HL-60/S4 treated with phorbol 12-myristate 13-acetate at 8.2 ng/mL for 4 days and 3 days (cell line): ENCODE measurements around the gene RHCE.
"Not testable (repeated sequence)": the region's sequence is repeated elsewhere in the genome, so short reads cannot be mapped to it uniquely, and the experiment has no call there.

Experiments
- in situ Hi-C: fragments of 300-500 bp; cut with MboI; formaldehyde crosslinking; loops from 2 replicates; pipeline ENCODE4 v1.15.0; 2022; ENCODE audit warnings: low sequenced_read_pairs

RHCE gene

DNA sequence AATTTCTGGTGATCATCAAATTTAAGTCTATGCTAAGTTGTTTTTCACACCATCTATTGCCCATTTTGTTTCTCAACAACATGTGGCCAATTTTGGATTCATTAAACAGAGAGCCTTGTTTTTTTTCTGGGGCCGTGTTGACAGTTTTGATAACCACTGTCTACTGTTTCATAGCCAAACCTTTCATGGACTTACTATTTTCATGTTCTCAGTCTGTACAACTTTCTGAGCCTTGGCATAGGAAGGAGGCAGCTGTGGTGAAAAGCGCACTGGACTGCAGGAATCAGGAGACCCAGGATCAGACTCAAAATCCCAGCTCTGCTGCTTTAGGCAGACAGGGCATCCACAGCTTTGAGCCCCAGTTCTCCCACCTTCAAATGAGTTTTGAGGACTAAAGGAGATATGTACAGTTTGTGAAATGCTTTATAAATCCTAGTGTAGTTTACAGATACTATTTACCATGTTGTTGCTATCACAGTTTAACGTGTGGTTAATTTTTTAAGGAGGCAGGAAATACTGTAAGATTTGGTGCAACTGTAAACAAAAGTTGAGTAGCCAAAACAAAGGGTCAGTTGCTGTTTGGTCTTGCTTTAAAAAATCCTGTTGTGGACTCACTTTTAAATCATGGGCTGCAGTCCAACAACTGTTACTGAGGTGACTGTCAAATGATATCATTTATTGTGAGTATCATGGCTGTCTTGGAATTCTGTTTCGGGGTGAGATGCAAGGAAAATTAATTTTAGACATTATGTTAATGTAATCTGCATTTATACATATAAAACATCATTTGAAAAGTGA, 13.0 kb upstream of the RHCE start:
- in situ Hi-C loops = no loop called here

DNA sequence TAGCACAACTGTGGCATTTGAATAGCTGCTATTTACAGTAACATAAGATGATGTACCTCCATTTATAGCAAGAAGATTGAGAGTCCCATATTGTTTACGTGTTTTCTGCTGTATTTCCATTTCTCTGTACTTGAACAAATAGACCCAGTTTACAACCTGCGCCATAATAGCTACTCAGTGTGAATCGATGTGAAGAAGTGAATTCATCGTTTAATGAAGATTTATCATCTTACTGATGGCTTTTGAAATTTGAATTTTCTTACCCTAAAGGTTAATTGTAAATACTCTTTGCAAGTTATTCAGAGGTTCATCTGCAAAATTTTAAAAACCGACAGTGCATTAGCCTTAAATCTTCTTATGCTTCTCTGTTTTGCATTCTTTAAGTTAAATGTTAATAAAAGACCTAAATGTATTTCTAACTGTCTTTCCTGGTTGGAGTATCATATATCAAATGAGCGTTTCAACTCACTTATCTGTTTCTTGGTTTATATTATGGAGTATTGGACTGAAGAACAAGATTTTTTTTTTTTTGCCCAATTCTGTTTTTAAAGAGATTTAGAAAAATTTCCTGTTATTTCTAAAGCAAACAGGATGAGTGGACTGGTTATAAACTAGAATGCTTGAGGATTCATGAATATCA, 12.2 kb upstream of the RHCE start:
- in situ Hi-C loops = no loop called here

DNA sequence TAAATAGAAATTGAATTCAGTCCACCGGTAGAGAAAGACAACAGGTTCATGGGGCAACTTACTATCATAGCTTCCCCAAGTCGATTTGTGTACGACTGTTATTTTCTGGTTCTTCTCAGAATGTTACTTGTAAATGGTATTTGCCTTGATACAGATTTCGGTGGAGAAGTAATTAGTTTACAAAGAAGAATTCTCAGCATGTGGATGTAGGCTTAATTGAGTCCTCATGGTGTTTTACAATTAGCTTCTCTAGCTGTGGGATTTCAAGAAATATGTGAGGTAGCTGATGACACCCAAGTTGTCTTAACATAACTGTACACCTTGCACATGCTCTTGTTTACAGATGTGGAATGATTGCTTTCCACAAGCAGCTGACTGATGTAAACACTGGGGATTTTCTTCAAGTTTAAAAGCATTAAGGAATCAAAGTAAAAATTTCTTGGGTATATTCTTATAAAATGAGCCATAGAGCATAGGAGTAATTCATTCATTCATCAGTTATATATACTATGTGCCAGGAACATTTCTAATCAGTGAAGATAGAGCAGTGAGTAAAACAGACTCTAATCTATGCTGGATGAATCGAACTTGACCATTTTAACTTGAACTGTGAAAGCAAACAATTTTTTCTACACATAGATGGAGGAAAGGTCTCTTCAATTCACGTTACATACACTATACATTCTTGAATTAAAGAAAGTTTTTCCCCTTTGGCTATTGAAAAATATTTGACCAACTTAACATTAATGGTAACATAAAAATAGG, 11.5 kb upstream of the RHCE start:
- in situ Hi-C loops = no loop called here

DNA sequence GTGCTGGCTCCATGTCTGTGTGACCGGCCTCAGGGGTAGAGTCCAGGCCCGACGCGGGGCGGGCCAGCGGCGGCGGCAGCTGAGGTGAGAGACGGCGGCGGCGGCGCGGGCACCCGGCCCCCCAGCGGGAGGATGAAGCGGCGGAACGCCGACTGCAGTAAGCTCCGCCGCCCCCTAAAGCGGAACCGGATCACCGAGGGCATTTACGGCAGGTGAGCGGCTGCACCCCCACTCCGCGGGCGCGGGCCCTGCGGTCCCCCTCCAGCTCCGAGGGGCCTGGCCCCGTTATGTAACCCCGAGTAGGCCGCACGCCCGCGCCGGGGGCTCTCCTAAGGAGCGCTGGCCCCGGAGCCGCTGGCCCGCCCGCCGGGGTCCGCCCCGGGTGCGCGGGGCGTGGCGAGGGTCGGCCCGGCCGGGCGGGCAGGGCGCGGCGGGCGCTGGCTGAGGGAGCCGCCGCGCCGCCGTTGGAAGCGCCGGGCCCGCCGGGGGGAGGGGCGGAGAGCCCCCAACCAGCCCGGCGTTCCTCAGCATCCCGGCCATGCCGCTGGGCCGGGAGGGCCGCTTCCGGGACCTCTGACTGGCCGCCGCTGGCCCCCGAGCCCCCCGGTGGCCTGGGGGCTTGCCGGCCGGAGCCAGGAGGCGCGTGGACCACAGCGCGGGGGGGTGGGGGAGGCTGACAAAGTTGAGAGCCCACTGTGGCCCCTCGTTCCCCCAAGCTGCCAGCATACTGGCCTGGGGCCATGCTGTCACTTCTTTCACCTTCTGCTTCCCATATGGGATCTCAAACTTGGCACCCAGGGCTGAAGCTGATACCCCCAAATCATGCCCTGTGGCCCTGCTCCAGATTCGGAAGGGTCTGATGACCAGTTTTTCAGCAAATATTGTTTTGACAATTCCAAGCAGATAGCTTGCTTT, 10.6 kb upstream of the RHCE start:
- in situ Hi-C loops = no loop called here

DNA sequence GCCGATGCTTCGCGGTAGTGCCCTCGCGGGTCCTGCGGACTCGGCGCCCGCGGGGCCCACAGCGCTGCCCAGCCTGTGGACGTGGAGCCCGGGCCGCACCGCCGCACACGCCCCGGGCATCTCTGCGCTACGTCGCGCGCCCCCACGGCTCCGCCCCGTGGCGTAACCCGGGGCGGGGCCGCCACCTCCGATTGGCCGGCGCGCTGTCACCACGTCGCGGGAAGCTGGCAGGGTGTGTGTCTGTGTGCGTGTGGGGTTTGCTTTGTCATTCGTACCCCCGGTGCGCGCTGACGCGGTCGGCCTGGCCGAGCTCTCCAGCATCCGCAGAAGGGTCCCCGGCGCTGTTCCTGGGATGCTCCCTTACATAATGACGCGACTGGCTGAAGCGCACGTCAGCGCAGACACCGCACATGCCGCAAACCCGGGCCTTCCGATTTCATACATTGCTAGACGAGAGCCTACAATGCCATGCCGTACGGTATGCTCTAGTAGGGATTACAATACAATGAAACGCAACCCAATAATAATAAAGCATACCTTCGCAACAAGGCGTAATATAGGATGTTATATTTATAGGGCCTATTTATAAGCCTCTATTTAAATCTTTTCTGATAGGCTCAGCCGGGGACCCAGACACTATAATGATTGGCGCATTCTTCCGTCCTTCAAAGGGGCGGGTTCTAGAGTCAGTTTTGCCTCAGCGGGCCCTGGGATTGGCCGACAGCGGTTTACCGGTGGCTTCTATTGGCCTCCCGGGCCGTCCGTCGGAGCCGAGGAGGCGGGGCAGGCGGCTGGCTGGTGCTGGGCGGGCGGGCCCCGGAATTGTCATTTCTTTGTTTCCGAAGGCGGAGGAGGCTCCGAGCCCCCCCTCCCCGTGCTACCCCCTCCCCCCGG, 9.7 kb upstream of the RHCE start, which contains the start of gene MACO1:
Gene MACO1 (plus strand): TSS at position 825 of the 894 bp plus-strand sequence. CDS start 202 bp downstream, outside the sequence.
- in situ Hi-C loops = no loop called here

DNA sequence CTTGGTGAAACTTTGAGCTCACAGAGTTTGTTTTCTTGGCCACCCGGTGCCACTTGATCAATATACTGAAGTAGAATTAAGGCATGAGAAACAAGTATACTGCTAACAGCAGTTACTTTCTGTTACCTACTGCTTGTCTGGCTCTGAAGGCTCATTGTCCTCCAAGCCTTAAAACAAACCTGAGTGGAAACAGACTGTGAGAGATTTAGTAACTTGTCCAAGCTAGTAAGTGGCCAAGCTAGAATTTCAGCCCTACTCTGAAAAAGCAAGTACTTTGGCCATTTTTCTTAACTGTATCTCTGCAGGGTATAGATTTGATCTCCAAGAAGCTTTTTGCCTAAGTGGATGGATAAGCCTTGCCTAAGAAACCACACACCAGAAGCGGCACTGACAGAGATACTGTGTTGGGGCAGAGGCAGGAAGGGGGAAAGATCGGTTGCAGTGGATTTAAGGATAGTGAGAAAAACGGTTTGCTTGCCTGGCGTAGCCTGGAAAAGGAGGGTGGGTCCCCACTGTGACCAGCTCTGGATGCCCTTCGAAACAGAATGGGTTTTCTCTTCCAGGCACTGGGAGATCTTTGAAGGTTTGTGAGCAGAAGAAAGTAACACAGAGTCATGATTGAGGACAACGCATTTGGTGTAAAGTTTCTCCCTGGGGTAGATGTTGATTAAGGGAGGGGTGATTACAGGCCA, 8.0 kb upstream of the RHCE start:
- in situ Hi-C loops = no loop called here

DNA sequence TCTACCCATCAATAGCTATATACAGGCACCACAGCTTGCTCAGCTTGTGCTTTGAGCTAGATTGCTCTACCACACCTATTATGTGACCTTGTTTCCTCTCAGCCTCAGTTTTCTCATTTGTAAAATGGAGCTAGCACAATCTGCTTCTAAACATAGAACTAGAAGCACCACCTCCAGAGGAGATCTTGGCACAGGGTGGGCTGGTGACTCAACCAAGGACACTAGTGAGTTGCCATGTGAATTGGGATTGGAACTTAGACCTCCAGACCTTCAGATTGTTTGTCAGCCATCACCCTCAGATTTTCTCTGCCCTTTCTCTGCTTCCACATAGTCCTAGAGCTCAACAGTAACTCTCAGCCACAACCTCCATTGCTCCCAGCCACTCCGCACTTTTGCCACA, 7.1 kb upstream of the RHCE start:
- in situ Hi-C loops = no loop called here

DNA sequence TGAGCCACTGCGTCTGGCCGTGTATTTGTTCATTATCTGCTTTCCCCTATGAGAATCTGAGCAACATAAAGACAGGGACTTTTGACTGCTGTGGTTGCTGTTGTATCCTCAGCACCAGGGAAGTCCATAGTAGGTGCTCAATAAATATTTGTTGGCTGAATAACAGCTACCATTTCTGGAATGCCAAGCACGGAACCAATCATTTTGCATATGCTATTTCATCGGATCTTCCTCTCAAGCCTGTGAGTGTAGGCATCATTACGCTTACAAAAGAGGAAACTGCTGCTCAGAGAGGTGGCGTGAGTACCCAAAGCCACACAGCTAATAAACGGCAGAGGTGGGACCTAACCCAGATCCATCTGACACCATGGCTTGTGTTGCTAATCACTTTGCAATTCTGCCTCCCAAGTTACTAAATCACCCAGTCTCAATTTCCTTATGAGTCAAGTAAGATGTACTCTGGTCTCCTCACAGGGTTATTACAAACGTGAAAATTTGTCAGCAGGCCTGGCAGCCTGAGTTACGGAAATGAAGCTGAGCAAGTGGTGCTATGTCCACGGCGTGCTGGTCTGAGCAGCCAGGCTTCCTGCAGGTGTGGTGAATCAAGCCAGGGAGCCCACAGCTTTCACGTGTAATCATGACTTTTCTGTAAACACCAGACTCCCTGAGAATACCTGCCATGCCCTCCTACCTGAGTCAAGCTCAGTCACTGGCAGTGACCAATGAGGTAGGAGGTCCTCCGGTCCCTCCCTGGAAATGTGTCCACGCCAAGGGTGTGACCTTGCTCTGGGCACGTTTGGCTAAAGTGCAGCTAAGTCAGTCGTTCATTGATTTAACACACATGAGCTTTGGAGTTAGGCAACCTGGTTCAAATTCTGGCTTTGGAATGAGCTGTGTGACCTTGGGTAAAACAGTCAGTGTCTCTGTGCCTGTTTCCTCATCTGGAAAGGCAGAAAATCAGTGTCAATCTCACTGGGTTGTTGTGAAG, 4.8 kb upstream of the RHCE start:
- in situ Hi-C loops = no loop called here

DNA sequence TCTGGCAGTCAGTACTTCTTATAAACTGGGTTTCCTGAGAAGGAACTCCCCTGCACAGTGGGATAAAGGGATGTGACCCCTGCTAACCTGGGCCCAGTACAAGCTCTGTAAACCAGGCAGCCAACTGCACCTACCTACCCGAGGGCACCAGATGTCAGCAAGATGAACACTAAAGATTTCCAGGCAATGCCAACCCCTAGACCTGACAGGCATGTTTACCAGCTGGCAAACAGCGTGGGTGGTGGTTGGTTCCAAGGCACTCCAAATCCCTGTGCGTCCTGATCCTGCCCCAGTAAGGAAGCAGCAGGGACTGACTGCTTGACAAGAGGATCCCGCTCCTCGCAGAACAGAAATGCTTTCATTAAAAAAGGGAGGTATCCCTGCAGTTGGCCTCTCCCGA, 2.6 kb upstream of the RHCE start:
- in situ Hi-C loops = not testable (repeated sequence)

DNA sequence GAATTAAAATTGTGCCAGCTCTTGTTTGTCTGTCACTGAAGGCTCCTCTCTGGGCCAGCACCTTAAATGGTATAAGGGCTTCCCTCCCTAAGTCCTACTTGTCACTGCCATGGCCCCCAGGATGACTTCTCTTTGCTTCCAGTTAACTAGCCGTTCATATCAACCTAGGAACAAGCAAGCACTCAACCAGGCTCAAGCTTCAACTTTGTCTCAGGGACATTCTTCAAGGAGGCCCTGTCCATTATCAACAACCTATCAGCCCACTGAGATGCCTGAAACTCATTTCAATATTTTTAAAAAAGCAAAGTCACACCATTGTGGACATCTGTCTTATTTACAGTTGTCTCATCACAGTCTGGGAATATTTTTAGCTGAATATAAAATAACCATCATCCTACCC, 1.3 kb downstream of the RHCE start:
- in situ Hi-C loops = not testable (repeated sequence)

DNA sequence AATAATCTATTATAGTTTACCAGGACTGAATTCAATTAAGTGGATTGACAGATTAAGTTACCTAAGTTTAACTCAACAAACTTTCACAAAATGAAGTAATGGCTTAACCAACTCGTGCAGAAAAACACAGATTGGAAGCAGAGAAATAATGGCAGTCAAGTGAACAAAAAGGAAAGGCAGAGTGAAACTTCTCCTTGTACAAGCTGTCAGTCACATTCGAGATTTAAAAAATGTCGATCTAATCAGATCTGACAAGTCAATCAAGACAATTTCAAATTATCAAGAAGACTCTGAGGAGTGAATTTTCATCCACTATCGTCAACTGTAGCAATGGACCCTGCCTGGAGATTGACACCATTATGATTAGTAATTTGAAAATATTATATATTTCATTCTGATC, 3.3 kb downstream of the RHCE start:
- in situ Hi-C loops = not testable (repeated sequence)

DNA sequence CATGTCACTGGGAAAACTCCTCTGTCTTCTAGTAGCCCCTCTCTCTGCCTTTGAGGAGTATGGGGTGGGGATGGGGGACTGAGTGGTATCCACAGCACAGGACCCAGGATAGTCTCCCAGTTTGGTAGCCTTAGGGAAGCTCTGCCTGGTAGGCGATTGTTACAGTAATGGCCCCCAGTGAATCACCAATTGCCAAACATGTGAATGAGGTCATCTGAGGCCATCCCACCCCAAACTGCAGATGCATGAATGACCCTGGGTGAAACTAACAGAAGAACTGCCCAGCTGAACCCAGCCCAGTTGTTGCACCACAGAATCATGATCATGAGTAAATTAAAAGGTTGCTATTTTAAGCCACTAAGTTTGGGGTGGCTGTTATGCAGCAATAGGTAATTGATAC, 6.0 kb downstream of the RHCE start:
- in situ Hi-C loops = not testable (repeated sequence)

DNA sequence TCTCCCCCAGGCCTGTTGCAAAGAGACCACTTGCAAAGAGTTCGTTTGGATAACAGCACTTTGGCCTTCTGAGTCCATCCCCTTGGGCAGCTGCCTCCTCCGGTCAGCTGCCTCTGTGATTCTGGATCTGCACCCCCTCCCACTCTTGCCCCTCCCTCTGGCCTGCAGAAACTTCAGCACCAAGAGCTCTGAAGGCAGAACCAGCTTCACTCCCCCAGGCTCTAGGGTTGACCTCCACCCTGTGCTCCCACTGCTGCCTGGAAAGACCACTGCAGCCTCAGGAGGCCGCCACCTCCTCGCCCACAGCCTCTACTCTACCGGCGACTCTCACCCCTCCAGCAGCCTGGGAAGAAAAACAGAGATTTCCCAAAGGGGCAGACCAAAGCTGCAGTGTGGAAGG, 6.5 kb downstream of the RHCE start:
- in situ Hi-C loops = not testable (repeated sequence)

DNA sequence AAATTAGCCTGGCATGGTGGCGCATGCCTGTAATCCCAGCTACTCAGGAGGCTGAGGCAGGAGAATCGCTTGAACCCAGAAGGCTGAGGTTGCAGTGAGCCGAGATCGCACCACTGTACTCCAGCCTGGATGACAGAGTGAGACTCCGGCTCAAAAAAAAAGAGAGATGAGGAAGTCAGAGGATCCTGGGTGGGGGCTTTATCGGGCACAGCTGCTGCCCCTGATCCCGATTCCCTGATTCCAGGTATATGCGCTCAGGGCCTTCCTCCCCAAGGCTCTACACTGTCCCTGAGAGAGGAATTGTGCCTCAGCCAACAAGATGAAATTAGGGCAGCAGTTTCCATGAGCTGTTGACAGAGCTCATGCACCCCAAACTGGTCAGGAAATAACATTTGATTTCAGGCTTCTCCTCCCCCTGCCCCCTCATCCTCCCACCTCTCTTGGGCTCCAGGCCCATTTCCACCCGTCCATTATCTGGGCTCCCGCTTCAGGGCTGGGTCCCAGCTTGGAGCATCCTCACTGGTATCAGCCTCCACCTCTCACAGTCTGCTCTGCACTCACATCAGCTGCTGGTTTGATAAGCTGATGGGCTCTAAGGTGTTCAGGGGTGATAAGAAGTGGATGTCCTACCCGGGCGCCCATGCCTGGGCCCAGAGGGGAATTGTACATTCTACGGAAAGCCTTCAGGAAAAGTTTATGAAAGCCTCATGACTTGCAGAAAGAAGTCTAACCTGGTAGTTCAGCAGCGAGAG, 7.6 kb downstream of the RHCE start:
- in situ Hi-C loops = not testable (repeated sequence)

DNA sequence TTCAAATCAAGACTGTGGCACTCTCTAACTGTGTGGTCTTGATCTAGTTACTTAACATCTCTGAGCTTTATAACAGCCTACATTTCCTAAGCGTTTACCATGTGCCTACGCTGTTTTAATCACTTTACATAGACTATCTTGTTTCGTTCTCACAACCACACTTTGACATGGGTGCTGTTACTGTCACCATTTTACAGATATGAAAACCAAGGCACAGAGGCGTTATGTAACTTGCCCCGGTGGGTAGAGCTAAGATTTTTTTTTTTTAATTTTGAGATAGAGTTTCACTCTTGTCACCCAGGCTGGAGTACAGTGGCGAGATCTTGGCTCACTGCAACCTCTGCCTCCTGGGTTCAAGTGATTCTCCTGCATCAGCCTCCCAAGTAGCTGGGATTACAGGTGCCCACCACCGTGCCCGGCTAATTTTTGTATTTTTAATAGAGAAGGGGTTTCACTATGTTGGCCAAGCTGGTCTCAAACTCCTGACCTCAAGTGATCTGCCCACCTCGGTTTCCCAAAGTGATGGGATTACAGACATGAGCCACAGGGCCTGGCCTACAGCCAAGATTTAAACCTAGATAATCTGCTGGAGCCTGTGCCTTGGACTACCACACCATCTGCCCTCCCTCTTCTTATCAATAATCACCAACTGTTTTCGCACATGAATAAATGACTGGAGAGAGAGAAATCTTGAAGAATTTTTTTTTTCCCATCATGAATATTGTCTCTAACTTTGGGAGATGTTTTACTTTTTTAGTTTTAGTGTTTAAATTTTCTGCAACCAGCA, 10.8 kb downstream of the RHCE start:
- in situ Hi-C loops = not testable (repeated sequence)

DNA sequence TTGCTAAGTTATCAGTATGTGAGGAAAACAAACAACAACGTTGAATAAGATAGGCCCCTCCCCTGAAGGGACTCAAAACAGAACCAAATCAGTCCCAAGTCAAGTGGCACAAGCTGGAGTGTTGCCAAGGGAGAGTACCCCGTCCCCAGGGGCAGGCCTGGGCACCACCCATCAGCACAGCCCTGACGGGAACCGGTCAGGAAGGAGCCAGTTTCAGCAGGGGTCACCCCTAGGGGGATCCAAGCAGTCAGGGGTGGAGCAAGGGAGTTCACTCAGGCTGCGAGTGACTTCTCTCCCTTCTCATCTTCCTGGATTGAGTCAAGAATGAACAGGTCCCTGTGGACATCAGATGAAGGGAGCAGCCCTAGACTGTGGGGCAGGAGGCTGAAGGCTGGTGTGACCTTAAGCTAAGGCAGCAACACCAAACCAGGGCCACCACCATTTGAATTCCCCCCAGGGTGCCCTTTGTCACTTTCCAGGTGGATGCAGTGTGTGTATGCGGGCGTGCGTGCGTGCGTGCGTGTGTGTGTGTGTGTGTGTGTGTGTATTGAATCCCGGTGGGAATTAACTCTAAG, 14.8 kb downstream of the RHCE start:
- in situ Hi-C loops = not testable (repeated sequence)
